Trophoblast cell (in vitro differentiated cells and primary cell): ENCODE measurements around the gene LPCAT1.

Source experiments
- DNase-seq, 2 donors: peaks; one replicate each; pipeline ENCODE4 v3.0.0-alpha.2; 2016
- H2AFZ ChIP-seq: 2 replicates; pipeline ENCODE4 v1.6.1; 2013; ENCODE audit warnings: low read length, moderate library complexity, mild to moderate bottlenecking; ENCODE audit not compliant: insufficient read depth, poor library complexity
- H2AK5ac ChIP-seq: 2 replicates; pipeline ENCODE4 v1.6.1; 2013; ENCODE audit warnings: mild to moderate bottlenecking, low read length
- H2BK120ac ChIP-seq: 2 replicates; pipeline ENCODE4 v1.6.1; 2013; ENCODE audit warnings: low read length, mild to moderate bottlenecking, moderate library complexity; ENCODE audit not compliant: insufficient read depth, poor library complexity
- H2BK12ac ChIP-seq: 2 replicates; pipeline ENCODE4 v1.6.1; 2013; ENCODE audit warnings: mild to moderate bottlenecking, low read length, moderate library complexity
- H2BK5ac ChIP-seq: 2 replicates; pipeline ENCODE4 v1.6.1; 2013; ENCODE audit warnings: low read length, low read depth, moderate library complexity, mild to moderate bottlenecking; ENCODE audit not compliant: poor library complexity
- H3K14ac ChIP-seq: 2 replicates; pipeline ENCODE4 v1.6.1; 2013; ENCODE audit warnings: mild to moderate bottlenecking, low read length
- H3K18ac ChIP-seq: 2 replicates; pipeline ENCODE4 v1.6.1; 2013; ENCODE audit warnings: mild to moderate bottlenecking, low read length
- H3K23ac ChIP-seq: 2 replicates; pipeline ENCODE4 v1.6.1; 2013; ENCODE audit warnings: low read length
- H3K27ac ChIP-seq: 2 replicates; pipeline ENCODE4 v1.5.1; 2013; ENCODE audit warnings: low read depth, mild to moderate bottlenecking, inconsistent platforms, low read length, moderate library complexity
- H3K27me3 ChIP-seq: 2 replicates; pipeline ENCODE4 v1.6.1; 2013; ENCODE audit warnings: inconsistent platforms, mild to moderate bottlenecking, low read length, moderate library complexity; ENCODE audit not compliant: insufficient read depth
- H3K36me3 ChIP-seq, 2 experiments: 1 replicate in 1 of 2; 2 replicates in 1 of 2; pipeline ENCODE4 v1.6.1; 2013; ENCODE audit warnings: low read length in 2 of 2, mild to moderate bottlenecking in 2 of 2, moderate library complexity in 1 of 2; ENCODE audit not compliant: insufficient read depth in 2 of 2, control insufficient read depth in 1 of 2
- H3K4ac ChIP-seq: 2 replicates; pipeline ENCODE4 v1.6.1; 2013; ENCODE audit warnings: low read depth, mild to moderate bottlenecking, low read length, moderate library complexity
- H3K4me1 ChIP-seq, 2 experiments: 1 replicate in 1 of 2; 2 replicates in 1 of 2; pipeline ENCODE4 v1.6.1; 2013; ENCODE audit warnings: low read length in 2 of 2, mild to moderate bottlenecking in 2 of 2, moderate library complexity in 1 of 2; ENCODE audit not compliant: insufficient read depth in 2 of 2, control insufficient read depth in 1 of 2
- H3K4me2 ChIP-seq: 2 replicates; pipeline ENCODE4 v1.6.1; 2013; ENCODE audit warnings: inconsistent platforms, mild to moderate bottlenecking, low read length, moderate library complexity
- H3K4me3 ChIP-seq: 2 replicates; pipeline ENCODE4 v1.5.1; 2013; ENCODE audit warnings: mild to moderate bottlenecking, low read depth, low read length, inconsistent platforms
- H3K79me1 ChIP-seq: one replicate; pipeline ENCODE4 v1.6.1; 2013; ENCODE audit warnings: low read length
- H3K79me2 ChIP-seq: 2 replicates; pipeline ENCODE4 v1.6.1; 2013; ENCODE audit warnings: low read length, mild to moderate bottlenecking; ENCODE audit not compliant: control insufficient read depth, insufficient read depth, poor library complexity
- H3K9ac ChIP-seq: 2 replicates; pipeline ENCODE4 v1.6.1; 2013; ENCODE audit warnings: mild to moderate bottlenecking, low read length
- H3K9me3 ChIP-seq: 2 replicates; pipeline ENCODE4 v1.6.1; 2013; ENCODE audit warnings: low read depth, mild to moderate bottlenecking, control low read depth, inconsistent platforms, low read length; ENCODE audit not compliant: insufficient read depth
- H4K12ac ChIP-seq: 2 replicates; pipeline ENCODE4 v1.6.1; 2013; ENCODE audit warnings: low read depth, mild to moderate bottlenecking, low read length, moderate library complexity
- H4K8ac ChIP-seq: 2 replicates; pipeline ENCODE4 v1.6.1; 2013; ENCODE audit warnings: low read depth, mild to moderate bottlenecking, low read length, moderate library complexity
- H4K91ac ChIP-seq: one replicate; pipeline ENCODE4 v1.6.1; 2013; ENCODE audit warnings: low read depth, mild to moderate bottlenecking, low read length, moderate library complexity
- WGBS: extraction: QIAGEN DNeasy Blood & Tissue Kit; methylation state at CpG from one replicate; pipeline ENCODE4 v1.1.7; 2013; ENCODE audit warnings: missing lambda C conversion rate; ENCODE audit not compliant: insufficient read length, insufficient coverage; ENCODE audit errors: extremely low coverage; 5-methylcytosine and 5-hydroxymethylcytosine counted together

The LPCAT1 gene

GRCh38 chr5:1445313-1445688, 78.5 kb downstream of the LPCAT1 start, which contains the start of gene SLC6A3:
Gene SLC6A3 (minus strand): TSS chr5:1445440. CDS start chr5:1443197, 2,243 bp downstream.
- no peak within 1 kb of the TSS for H3K27ac ChIP-seq
- no peak within 1 kb of the TSS for H3K18ac ChIP-seq
- H3K4me2 ChIP-seq: peak within 1 kb of the TSS; percentile 36
- no peak within 1 kb of the TSS for H2BK120ac ChIP-seq
- WGBS: no CpG with 5 or more reads among the region's 52 CpGs
- H3K36me3 ChIP-seq: no peaks in the 10 kb centered on the region
- no peak within 1 kb of the TSS for H3K14ac ChIP-seq
- H2BK5ac ChIP-seq: no peak within 1 kb of the TSS
- no peaks in the 10 kb centered on the region for H3K79me1 ChIP-seq
- DNase-seq: no peak
- no peak within 1 kb of the TSS for H3K4me3 ChIP-seq
- no peak within 1 kb of the TSS for H3K9ac ChIP-seq
- H3K27me3 ChIP-seq: peaks cover 54% of the 10 kb centered on the region
- H4K91ac ChIP-seq: no peak within 1 kb of the TSS
- no peak within 1 kb of the TSS for H3K23ac ChIP-seq
- no peak within 1 kb of the TSS for H4K12ac ChIP-seq
- no peaks in the 10 kb centered on the region for H3K79me2 ChIP-seq
- H2BK12ac ChIP-seq: no peak within 1 kb of the TSS
- no peak within 1 kb of the TSS for H2AK5ac ChIP-seq
- H3K9me3 ChIP-seq: peaks cover 25% of the 10 kb centered on the region
- no peak within 1 kb of the TSS for H4K8ac ChIP-seq
- no peak within 1 kb of the TSS for H2AFZ ChIP-seq
- peaks cover 3 to 6% of the 10 kb centered on the region in 2 experiments for H3K4me1 ChIP-seq
- H3K4ac ChIP-seq: no peak within 1 kb of the TSS

GRCh38 chr5:1444361-1445189, 79.2 kb downstream of the LPCAT1 start:
- no peak overlapping the region for H2BK12ac ChIP-seq
- WGBS: no CpG with 5 or more reads among the region's 68 CpGs
- H3K9me3 ChIP-seq: peaks cover 27% of the 10 kb centered on the region
- H2AFZ ChIP-seq: no peak overlapping the region
- no peak overlapping the region for H2BK120ac ChIP-seq
- H4K8ac ChIP-seq: no peak overlapping the region
- no peaks in the 10 kb centered on the region for H3K79me2 ChIP-seq
- H3K23ac ChIP-seq: no peak overlapping the region
- H4K91ac ChIP-seq: no peak overlapping the region
- no peak overlapping the region for H3K9ac ChIP-seq
- H3K27me3 ChIP-seq: peaks cover 54% of the 10 kb centered on the region
- no peak overlapping the region for H3K18ac ChIP-seq
- H3K4me2 ChIP-seq: peak overlapping the region; percentile 33
- no peak for DNase-seq
- no peak overlapping the region for H3K4me3 ChIP-seq
- H3K4me1 ChIP-seq: peaks cover 3 to 6% of the 10 kb centered on the region in 2 experiments
- H3K79me1 ChIP-seq: no peaks in the 10 kb centered on the region
- H3K14ac ChIP-seq: no peak overlapping the region
- no peak overlapping the region for H4K12ac ChIP-seq
- no peaks in the 10 kb centered on the region for H3K36me3 ChIP-seq
- H2BK5ac ChIP-seq: no peak overlapping the region
- no peak overlapping the region for H2AK5ac ChIP-seq
- no peak overlapping the region for H3K27ac ChIP-seq
- H3K4ac ChIP-seq: no peak overlapping the region

GRCh38 chr5:1443991-1444360, 79.8 kb downstream of the LPCAT1 start:
- DNase-seq: no peak
- no peak overlapping the region for H4K12ac ChIP-seq

GRCh38 chr5:1443171-1443570, 80.6 kb downstream of the LPCAT1 start:
- peaks cover 27% of the 10 kb centered on the region for H3K9me3 ChIP-seq
- no peak overlapping the region for H3K4me2 ChIP-seq
- H2AFZ ChIP-seq: no peak overlapping the region
- no peaks in the 10 kb centered on the region for H3K79me2 ChIP-seq
- no peak overlapping the region for H3K4me3 ChIP-seq
- no peak overlapping the region for H2BK5ac ChIP-seq
- H3K27me3 ChIP-seq: peaks cover 53% of the 10 kb centered on the region
- H3K27ac ChIP-seq: no peak overlapping the region
- H2BK12ac ChIP-seq: no peak overlapping the region
- no peak overlapping the region for H4K91ac ChIP-seq
- no peak overlapping the region for H3K23ac ChIP-seq
- DNase-seq: no peak
- no peak overlapping the region for H4K12ac ChIP-seq
- no peak overlapping the region for H3K14ac ChIP-seq
- H3K18ac ChIP-seq: no peak overlapping the region
- H3K4me1 ChIP-seq: peaks cover 3 to 6% of the 10 kb centered on the region in 2 experiments
- H3K36me3 ChIP-seq: no peaks in the 10 kb centered on the region
- H3K9ac ChIP-seq: no peak overlapping the region
- H4K8ac ChIP-seq: no peak overlapping the region
- WGBS: no CpG with 5 or more reads among the region's 9 CpGs
- H3K4ac ChIP-seq: no peak overlapping the region
- no peaks in the 10 kb centered on the region for H3K79me1 ChIP-seq
- H2BK120ac ChIP-seq: no peak overlapping the region
- no peak overlapping the region for H2AK5ac ChIP-seq

More at GRCh38 chr5:1443991-1444360, 79.8 kb downstream of the LPCAT1 start:
- H3K23ac ChIP-seq: no peak overlapping the region
- H2BK5ac ChIP-seq: no peak overlapping the region
- H2AFZ ChIP-seq: no peak overlapping the region
- H3K14ac ChIP-seq: no peak overlapping the region
- H3K4me1 ChIP-seq: peaks cover 3 to 6% of the 10 kb centered on the region in 2 experiments
- no peak overlapping the region for H3K4me2 ChIP-seq
- H3K18ac ChIP-seq: no peak overlapping the region
- H3K4me3 ChIP-seq: no peak overlapping the region
- peaks cover 27% of the 10 kb centered on the region for H3K9me3 ChIP-seq
- peaks cover 54% of the 10 kb centered on the region for H3K27me3 ChIP-seq
- no peak overlapping the region for H2BK120ac ChIP-seq
- no peak overlapping the region for H2AK5ac ChIP-seq
- no peak overlapping the region for H4K8ac ChIP-seq
- no peak overlapping the region for H4K91ac ChIP-seq
- H3K9ac ChIP-seq: no peak overlapping the region
- WGBS: no CpG with 5 or more reads among the region's 15 CpGs
- H2BK12ac ChIP-seq: no peak overlapping the region
- no peaks in the 10 kb centered on the region for H3K79me2 ChIP-seq
- no peaks in the 10 kb centered on the region for H3K36me3 ChIP-seq
- H3K4ac ChIP-seq: no peak overlapping the region
- no peak overlapping the region for H3K27ac ChIP-seq
- H3K79me1 ChIP-seq: no peaks in the 10 kb centered on the region
